22Rv1 (cell line): ENCODE measurements around the gene GMDS.

ENCODE experiments used
- ZFX ChIP-seq: fragments of 450-650 bp; IDR thresholded peaks from 2 replicates; pipeline ENCODE4 v1.6.1; 2017; ENCODE audit warnings: antibody characterized with exemption, borderline replicate concordance
- TF ChIP-seq, protein P1 (sequence below): fragments of 450-650 bp; IDR thresholded peaks from 2 replicates; pipeline ENCODE4 v1.5.1; 2017; ENCODE audit warnings: mild to moderate bottlenecking

DNA sequence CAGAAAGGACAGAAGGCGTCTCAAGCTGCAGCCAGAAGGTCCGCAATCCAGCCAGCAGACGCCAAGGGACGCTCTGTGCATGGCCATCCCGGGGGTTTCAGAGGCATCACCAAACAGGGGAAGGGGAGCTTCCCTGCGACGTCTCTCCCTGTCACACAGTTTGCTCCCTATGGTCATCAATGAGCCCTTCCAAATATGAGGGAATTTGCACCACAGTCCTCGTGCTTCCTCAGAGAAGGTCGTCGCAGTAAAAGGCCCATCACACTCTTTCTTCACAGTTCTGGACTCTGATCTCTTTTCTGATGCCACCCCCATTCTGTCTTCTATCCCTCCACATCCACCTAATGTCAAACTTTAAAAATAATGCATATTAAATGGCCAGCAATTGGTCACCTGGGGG is 645.9 kb downstream of the GMDS start:
- TF ChIP-seq, protein P1, sequence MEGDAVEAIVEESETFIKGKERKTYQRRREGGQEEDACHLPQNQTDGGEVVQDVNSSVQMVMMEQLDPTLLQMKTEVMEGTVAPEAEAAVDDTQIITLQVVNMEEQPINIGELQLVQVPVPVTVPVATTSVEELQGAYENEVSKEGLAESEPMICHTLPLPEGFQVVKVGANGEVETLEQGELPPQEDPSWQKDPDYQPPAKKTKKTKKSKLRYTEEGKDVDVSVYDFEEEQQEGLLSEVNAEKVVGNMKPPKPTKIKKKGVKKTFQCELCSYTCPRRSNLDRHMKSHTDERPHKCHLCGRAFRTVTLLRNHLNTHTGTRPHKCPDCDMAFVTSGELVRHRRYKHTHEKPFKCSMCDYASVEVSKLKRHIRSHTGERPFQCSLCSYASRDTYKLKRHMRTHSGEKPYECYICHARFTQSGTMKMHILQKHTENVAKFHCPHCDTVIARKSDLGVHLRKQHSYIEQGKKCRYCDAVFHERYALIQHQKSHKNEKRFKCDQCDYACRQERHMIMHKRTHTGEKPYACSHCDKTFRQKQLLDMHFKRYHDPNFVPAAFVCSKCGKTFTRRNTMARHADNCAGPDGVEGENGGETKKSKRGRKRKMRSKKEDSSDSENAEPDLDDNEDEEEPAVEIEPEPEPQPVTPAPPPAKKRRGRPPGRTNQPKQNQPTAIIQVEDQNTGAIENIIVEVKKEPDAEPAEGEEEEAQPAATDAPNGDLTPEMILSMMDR = no peak
- TF ChIP-seq ZFX = no peak
